ENCODE results near the gene KLC4. TPM values are rescaled to one million over a fixed set of nuclear protein-coding genes. Genes with fewer than 3 reads are reported as not detected.

Gene KLC4
- total RNA-seq (2014; rRNA removed; shearing (Covaris generic); ENCODE audit: low replicate concordance): 13.8 and 29.3 TPM in 2 replicates

DNA sequence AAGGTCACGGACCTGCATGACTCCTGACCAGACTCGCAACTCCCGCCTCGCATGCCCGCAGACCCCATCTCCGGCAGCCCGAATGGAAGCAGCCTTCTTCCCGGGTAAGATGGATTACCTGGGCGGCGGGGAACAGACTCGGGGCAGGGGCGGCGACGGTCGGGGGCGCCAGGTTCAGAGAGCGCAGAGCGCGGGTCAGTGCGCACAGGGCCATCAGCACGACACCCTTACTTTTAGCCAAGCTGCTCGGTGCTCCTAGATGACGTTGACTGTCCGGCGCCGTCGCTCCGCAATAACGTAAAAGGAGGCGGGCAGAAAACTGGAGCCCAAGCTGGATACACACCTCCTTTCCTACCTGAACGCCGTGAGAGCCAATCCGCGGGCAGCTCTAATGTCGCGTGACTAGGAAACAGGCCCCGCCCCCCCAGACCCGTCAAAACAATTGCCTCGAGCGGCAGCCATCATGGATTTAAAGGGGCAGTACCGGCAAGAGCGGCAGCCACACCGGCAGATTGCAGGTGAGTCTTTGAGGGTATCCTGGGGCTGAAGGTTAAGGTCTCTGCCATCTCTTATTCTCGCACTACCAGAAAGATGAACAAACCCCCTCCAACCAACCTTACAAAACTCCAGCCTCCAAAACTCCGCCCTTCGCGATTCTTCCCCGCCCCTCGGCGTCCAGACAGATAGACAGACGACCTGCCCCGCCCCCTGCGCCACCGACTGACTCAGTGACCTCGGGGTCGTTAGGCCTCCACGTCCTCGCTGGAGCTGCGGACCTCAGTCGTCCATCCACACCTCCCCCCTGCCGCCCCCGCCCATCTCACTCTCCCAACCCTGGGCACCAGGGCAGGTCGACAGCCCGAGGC lies at the start of gene KLC4, which contains the start of gene MRPL2:
KLC4 (plus strand) TSS at position 464 of the 866 bp plus-strand sequence. CDS start 1,705 bp downstream, outside the sequence.
MRPL2 (minus strand) TSS at position 267 of the 866 bp plus-strand sequence; CDS start at position 214, 53 bp downstream.
- Histone ChIP-seq H3K79me2 (ENCODE audit: low read length) (peaks cover 27% of the 10 kb centered on the region), H3K36me3 (ENCODE audit: insufficient read depth, low read length) (0 out of 2 replicates have a peak, but pooled peaks cover 5% of the 10 kb centered on the region), H3K27ac (ENCODE audit: low read length) (no peak within 1 kb of the TSS), H3K4me3 (ENCODE audit: low read length) (peak within 1 kb of the TSS; percentile 97), H4K20me1 (ENCODE audit: insufficient read depth, low read depth, low read length) (no peaks in the 10 kb centered on the region), H3K27me3 (ENCODE audit: low read length) (no peaks in the 10 kb centered on the region), H2AFZ (ENCODE audit: low read length) (peak within 1 kb of the TSS; percentile 92), H3K4me2 (ENCODE audit: low read depth, low read length, poor library complexity, severe bottlenecking) (peak within 1 kb of the TSS; percentile 98), H3K9ac (ENCODE audit: low read length) (peak within 1 kb of the TSS; percentile 95), H3K4me1 (ENCODE audit: low read length) (peaks cover 22% of the 10 kb centered on the region), H3K9me2 (replicated peaks; ENCODE audit: insufficient read depth, low read length) (no peaks in the 10 kb centered on the region), H3K9me3 (ENCODE audit: low read length) (no peaks in the 10 kb centered on the region)
- DNase-seq: peak; percentile 99

DNA sequence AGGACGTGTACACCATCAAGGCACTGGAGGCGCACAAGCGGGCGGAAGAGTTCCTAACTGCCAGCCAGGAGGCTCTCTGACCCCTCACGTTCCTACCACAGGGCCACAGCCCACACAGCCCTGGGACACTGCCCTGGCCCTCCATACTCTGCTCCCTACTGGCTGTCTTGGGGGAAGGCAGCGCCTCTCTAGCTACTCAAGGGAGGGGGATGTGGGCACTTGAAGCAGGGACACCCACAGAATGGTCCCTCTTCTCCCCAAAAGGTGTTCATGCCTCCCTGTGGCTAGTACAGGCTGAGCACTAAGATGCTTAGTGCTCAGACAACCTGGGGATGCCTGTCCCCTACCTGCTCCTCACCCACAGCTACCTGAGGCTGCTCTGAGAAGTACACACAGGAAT lies 48.2 kb upstream of the KLC4 start:
- Histone ChIP-seq H3K9me2 (replicated peaks; ENCODE audit: insufficient read depth, low read length) (no peaks in the 10 kb centered on the region), H3K4me1 (ENCODE audit: low read length) (peaks cover 28% of the 10 kb centered on the region), H4K20me1 (ENCODE audit: insufficient read depth, low read depth, low read length) (no peaks in the 10 kb centered on the region), H3K9me3 (ENCODE audit: low read length) (no peaks in the 10 kb centered on the region), H3K27me3 (ENCODE audit: low read length) (no peaks in the 10 kb centered on the region), H3K4me3 (ENCODE audit: low read length) (no peak overlapping the region), H3K9ac (ENCODE audit: low read length) (peak overlapping the region; percentile 93; the same call in 1 of the 2 replicates), H2AFZ (ENCODE audit: low read length) (no peak overlapping the region), H3K27ac (ENCODE audit: low read length) (no peak overlapping the region), H3K36me3 (ENCODE audit: insufficient read depth, low read length) (0 out of 2 replicates have a peak, but pooled peaks cover 20% of the 10 kb centered on the region), H3K79me2 (ENCODE audit: low read length) (peaks cover 47% of the 10 kb centered on the region), H3K4me2 (ENCODE audit: low read depth, low read length, poor library complexity, severe bottlenecking) (peak overlapping the region; percentile 96)
- no peak for DNase-seq

DNA sequence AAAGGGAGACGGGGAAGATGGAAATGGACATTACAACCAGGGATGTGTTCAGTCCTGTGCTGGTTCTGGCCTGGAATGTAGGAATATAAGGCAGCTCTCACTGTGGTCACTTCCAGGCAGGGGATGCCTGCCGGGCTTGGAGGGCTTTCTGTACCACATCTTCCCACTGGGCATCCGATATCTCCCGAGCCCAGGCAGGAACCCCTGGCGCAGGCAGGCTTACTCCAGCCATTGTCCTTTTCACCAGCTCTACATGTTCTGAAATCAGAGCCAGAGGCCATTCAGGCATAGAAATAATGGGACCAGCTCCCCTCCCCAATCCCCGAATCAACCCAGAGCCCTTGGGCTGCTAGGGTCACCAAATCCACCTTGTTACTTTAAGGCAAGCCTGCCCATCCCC lies 47.1 kb upstream of the KLC4 start:
- H2AFZ ChIP-seq (ENCODE audit: low read length): no peak overlapping the region
- DNase-seq: peak; percentile 34
- 0 out of 2 replicates have a peak, but pooled peaks cover 20% of the 10 kb centered on the region for H3K36me3 ChIP-seq (ENCODE audit: insufficient read depth, low read length)
- H3K79me2 ChIP-seq (ENCODE audit: low read length): peaks cover 56% of the 10 kb centered on the region
- no peaks in the 10 kb centered on the region for H3K9me2 ChIP-seq (replicated peaks; ENCODE audit: insufficient read depth, low read length)
- no peaks in the 10 kb centered on the region for H3K27me3 ChIP-seq (ENCODE audit: low read length)
- H4K20me1 ChIP-seq (ENCODE audit: insufficient read depth, low read depth, low read length): no peaks in the 10 kb centered on the region
- peak overlapping the region; percentile 96 for H3K4me3 ChIP-seq (ENCODE audit: low read length)
- H3K27ac ChIP-seq (ENCODE audit: low read length): 0 out of 2 replicates have a peak overlapping the region, but pooled peaks have one; percentile 39
- H3K9ac ChIP-seq (ENCODE audit: low read length): peak overlapping the region; percentile 93
- peak overlapping the region; percentile 96 for H3K4me2 ChIP-seq (ENCODE audit: low read depth, low read length, poor library complexity, severe bottlenecking)
- peaks cover 28% of the 10 kb centered on the region for H3K4me1 ChIP-seq (ENCODE audit: low read length)
- no peaks in the 10 kb centered on the region for H3K9me3 ChIP-seq (ENCODE audit: low read length)

DNA sequence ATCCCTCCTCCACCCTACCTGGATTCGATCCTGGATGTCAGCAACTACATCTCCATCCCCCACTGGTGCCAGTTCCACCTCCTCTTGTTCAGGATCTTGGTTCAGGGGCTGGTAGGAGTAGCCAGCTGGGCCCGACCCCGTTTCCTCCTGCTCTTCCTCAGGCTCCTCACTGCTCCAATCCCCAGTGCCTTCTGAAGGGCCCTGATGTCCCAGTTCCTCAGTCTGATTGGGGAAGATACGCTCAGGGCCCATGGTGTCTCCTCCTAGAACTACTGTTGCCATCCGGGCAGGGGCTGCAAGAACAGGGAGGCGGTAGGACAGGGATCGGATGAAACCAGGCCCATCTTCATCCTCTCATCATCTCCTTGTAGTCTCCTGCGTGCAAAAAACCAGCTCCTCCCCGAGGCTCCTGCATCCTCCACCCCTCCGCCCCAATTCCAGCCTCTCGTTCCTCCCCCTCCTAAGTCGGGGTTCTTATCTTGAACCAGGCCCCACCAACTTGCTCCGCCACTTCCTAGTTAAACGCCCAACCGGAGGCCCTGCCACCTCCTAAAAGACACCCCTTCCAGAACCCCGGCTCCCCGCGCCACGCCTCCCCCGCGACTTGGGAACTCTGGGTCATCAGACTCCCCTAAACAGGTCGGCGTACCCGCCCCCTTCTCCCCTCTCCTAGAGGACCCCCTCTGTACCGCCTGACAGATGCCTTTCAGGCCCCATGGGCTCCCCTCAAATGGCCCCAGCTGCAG lies 46.2 kb upstream of the KLC4 start:
- H3K27me3 ChIP-seq (ENCODE audit: low read length): no peaks in the 10 kb centered on the region
- H3K9ac ChIP-seq (ENCODE audit: low read length): peak overlapping the region; percentile 93
- 0 out of 2 replicates have a peak, but pooled peaks cover 18% of the 10 kb centered on the region for H3K36me3 ChIP-seq (ENCODE audit: insufficient read depth, low read length)
- peak overlapping the region; percentile 96 for H3K4me2 ChIP-seq (ENCODE audit: low read depth, low read length, poor library complexity, severe bottlenecking)
- no peaks in the 10 kb centered on the region for H3K9me3 ChIP-seq (ENCODE audit: low read length)
- peaks cover 27% of the 10 kb centered on the region for H3K4me1 ChIP-seq (ENCODE audit: low read length)
- H4K20me1 ChIP-seq (ENCODE audit: insufficient read depth, low read depth, low read length): no peaks in the 10 kb centered on the region
- H3K9me2 ChIP-seq (replicated peaks; ENCODE audit: insufficient read depth, low read length): no peaks in the 10 kb centered on the region
- no peak for DNase-seq
- H3K4me3 ChIP-seq (ENCODE audit: low read length): peak overlapping the region; percentile 96
- peaks cover 56% of the 10 kb centered on the region for H3K79me2 ChIP-seq (ENCODE audit: low read length)
- peak overlapping the region; percentile 39; the same call in 1 of the 2 replicates for H3K27ac ChIP-seq (ENCODE audit: low read length)
- no peak overlapping the region for H2AFZ ChIP-seq (ENCODE audit: low read length)

DNA sequence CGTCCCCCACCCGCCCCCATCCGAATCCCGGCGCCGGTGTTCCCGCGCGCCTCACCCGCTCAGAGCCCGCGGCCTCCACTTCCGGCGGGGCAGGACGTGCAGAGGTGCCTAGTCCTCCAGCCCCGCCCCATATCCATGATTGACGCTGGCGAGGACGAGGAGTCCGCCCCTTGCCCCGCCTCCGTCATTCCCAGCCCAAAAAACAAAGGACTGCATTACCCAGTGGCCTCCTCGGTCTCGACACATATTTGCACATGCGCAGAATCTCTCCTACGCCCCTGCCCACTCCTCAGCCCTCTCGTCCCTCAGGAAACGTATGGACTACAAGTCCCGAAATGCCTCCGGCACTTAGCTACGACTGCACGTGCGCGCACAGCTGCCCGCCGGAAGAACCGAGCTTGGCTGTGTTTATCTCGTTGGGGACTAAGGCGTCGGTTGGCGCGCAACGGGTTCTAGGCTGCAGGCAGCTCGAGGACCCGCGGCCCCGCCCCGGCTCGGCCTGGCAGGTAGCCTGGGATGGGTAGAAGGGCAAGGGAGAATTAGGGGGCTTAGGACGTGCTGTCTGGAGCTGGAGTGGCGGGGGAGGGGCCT lies 45.5 kb upstream of the KLC4 start, which contains the start of the genes KLHDC3 and MEA1:
KLHDC3 (plus strand) TSS at position 407 of the 591 bp plus-strand sequence. CDS start 2,944 bp downstream, outside the sequence.
MEA1 (minus strand) TSS at position 104 of the 591 bp plus-strand sequence. CDS start 133 bp downstream, outside the sequence.
- H3K27me3 ChIP-seq (ENCODE audit: low read length): no peaks in the 10 kb centered on the region
- H3K4me2 ChIP-seq (ENCODE audit: low read depth, low read length, poor library complexity, severe bottlenecking): peak within 1 kb of the TSS; percentile 96
- H3K9me2 ChIP-seq (replicated peaks; ENCODE audit: insufficient read depth, low read length): no peaks in the 10 kb centered on the region
- H3K36me3 ChIP-seq (ENCODE audit: insufficient read depth, low read length): 0 out of 2 replicates have a peak, but pooled peaks cover 16% of the 10 kb centered on the region
- DNase-seq: peak; percentile 100
- peak within 1 kb of the TSS; percentile 93 for H3K9ac ChIP-seq (ENCODE audit: low read length)
- peaks cover 26% of the 10 kb centered on the region for H3K4me1 ChIP-seq (ENCODE audit: low read length)
- H3K9me3 ChIP-seq (ENCODE audit: low read length): no peaks in the 10 kb centered on the region
- no peaks in the 10 kb centered on the region for H4K20me1 ChIP-seq (ENCODE audit: insufficient read depth, low read depth, low read length)
- no peak within 1 kb of the TSS for H2AFZ ChIP-seq (ENCODE audit: low read length)
- peak within 1 kb of the TSS; percentile 96 for H3K4me3 ChIP-seq (ENCODE audit: low read length)
- H3K79me2 ChIP-seq (ENCODE audit: low read length): peaks cover 56% of the 10 kb centered on the region
- peak within 1 kb of the TSS; percentile 39; the same call in 1 of the 2 replicates for H3K27ac ChIP-seq (ENCODE audit: low read length)

DNA sequence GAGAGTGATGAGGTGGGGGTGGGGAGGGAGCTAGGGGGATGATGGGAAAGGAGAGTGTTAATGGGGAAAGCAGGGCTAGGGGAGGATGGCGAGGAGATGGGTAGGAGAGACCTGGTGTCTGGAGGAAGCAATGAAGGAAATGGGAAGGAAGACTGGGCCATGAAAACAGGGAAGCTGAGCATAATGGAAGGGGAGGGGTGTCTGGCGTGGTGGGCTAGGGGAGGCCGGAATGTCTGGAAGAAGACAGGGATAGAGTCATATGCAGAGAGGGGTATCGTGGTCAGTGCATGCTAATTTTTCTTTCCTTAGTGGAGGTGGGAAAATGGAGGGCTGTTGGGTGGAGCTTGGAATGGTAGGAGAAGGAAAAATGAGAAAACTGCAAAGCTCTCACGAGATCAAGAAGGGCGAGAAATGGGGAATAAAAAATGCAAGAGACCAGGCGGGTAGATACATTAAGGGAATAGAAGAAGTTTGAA lies 45.0 kb upstream of the KLC4 start:
- Histone ChIP-seq H3K4me1 (ENCODE audit: low read length) (peaks cover 26% of the 10 kb centered on the region), H3K4me2 (ENCODE audit: low read depth, low read length, poor library complexity, severe bottlenecking) (peak overlapping the region; percentile 92), H3K36me3 (ENCODE audit: insufficient read depth, low read length) (0 out of 2 replicates have a peak, but pooled peaks cover 13% of the 10 kb centered on the region), H3K27me3 (ENCODE audit: low read length) (no peaks in the 10 kb centered on the region), H3K79me2 (ENCODE audit: low read length) (peaks cover 54% of the 10 kb centered on the region), H3K9me2 (replicated peaks; ENCODE audit: insufficient read depth, low read length) (no peaks in the 10 kb centered on the region), H3K9ac (ENCODE audit: low read length) (peak overlapping the region; percentile 87), H4K20me1 (ENCODE audit: insufficient read depth, low read depth, low read length) (no peaks in the 10 kb centered on the region), H3K27ac (ENCODE audit: low read length) (peak overlapping the region; percentile 20; the same call in 1 of the 2 replicates), H3K9me3 (ENCODE audit: low read length) (no peaks in the 10 kb centered on the region), H3K4me3 (ENCODE audit: low read length) (peak overlapping the region; percentile 96), H2AFZ (ENCODE audit: low read length) (no peak overlapping the region)
- peak; percentile 54 for DNase-seq

DNA sequence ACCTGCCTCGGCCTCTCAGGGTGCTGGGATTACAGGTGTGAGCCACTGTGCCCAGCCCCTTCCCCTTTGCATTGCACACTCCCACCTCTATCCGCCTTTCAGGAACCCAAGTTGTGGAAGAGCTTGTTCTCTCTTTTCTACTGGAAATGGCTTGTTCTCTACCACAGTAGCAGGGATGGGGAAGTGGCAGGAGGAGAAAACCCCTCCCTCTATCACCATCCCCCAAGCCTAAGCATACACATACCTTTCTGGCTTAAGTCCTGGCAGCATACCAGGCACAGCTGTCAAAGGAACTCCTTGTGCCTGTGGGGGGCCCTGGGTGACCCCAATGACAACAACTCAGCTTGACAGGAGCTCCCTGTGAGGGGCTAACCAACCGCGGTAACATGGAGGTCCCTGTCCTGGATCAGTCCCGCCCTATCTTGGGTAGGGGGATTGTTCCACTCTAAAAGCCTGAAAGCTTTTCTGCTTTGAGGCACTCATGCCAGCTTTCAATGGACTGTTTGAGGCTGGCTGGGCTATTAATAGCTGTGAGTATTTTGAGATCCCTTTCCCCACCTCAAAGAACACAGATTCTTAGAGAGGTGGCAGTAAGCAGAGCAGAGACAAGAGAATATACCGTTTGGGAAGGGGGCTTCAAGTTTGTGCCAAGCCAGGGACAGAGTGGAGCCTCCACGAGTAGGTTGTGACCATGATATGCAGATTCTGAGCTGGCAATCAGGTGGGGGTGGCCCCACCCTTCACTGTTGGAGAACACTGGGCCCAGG lies 43.1 kb upstream of the KLC4 start:
- Histone ChIP-seq H3K27ac (ENCODE audit: low read length) (no peak overlapping the region), H3K4me2 (ENCODE audit: low read depth, low read length, poor library complexity, severe bottlenecking) (no peak overlapping the region), H3K36me3 (ENCODE audit: insufficient read depth, low read length) (0 out of 2 replicates have a peak, but pooled peaks cover 11% of the 10 kb centered on the region), H3K9ac (ENCODE audit: low read length) (no peak overlapping the region), H3K4me1 (ENCODE audit: low read length) (peaks cover 34% of the 10 kb centered on the region), H3K27me3 (ENCODE audit: low read length) (no peaks in the 10 kb centered on the region), H2AFZ (ENCODE audit: low read length) (no peak overlapping the region), H3K9me2 (replicated peaks; ENCODE audit: insufficient read depth, low read length) (no peaks in the 10 kb centered on the region), H3K9me3 (ENCODE audit: low read length) (no peaks in the 10 kb centered on the region), H3K4me3 (ENCODE audit: low read length) (no peak overlapping the region), H3K79me2 (ENCODE audit: low read length) (peaks cover 50% of the 10 kb centered on the region), H4K20me1 (ENCODE audit: insufficient read depth, low read depth, low read length) (no peaks in the 10 kb centered on the region)
- peak; percentile 40 for DNase-seq
